HG02623 (cell line): ENCODE measurements around the gene GLP2R.
"Not testable (repeated sequence)": the region's sequence is repeated elsewhere in the genome, so short reads cannot be mapped to it uniquely, and the experiment has no call there.

ENCODE experiments used
- ATAC-seq: cut with Tn5 transposase; IDR thresholded peaks from one replicate; pipeline ENCODE4 v1.9.1; 2021; ENCODE audit warnings: moderate library complexity; ENCODE audit not compliant: unreplicated experiment

Gene GLP2R

GRCh38 chr17:9825641-9826150, at the start of gene GLP2R:
TSS of gene GLP2R (plus strand) at chr17:9825924. CDS start at chr17:9826064, 140 bp downstream.
- ATAC-seq, result no peak

DNA sequence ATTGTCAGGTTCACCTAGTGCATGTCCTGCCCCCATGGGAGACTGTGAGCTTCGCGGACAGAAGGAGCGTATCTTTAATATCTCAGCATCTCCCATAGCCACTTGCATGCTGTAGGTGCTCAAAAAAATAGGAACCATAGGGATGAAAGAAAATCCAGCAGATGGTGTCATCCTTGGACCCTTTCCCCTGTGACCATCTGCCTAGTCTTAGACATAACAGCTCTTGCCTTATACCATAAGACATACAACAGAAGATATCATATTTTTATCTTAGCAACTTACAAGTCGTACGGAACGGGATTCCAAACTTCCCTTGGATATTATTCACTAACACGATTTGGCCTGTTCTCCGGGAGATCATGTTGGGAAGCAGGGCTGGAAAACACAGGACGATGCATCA, 48.8 kb upstream of the GLP2R start:
- ATAC-seq, result no peak

DNA sequence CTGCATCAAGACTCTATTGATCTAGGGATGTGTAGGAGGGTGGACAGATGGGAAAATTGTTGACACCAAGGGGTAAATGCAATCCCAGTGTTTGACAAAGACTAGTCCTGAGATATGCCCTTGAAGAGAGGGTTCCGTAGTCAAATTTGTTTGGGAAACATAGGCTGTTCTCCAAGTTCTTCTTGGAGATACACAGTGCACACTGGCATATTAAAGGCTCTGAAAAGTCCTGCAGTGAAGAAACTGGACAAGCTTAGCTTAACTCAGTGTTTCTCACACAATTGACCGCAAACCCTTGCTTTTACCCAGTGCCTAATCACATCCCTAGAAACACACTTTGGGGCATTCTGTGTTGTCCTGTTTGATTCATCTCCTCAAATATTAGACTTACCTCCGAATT, 45.2 kb upstream of the GLP2R start:
- no peak for ATAC-seq

GRCh38 chr17:9783050-9783449, 42.7 kb upstream of the GLP2R start:
- no peak for ATAC-seq

GRCh38 chr17:9783465-9783864, 42.3 kb upstream of the GLP2R start:
- ATAC-seq, result not testable (repeated sequence)

DNA sequence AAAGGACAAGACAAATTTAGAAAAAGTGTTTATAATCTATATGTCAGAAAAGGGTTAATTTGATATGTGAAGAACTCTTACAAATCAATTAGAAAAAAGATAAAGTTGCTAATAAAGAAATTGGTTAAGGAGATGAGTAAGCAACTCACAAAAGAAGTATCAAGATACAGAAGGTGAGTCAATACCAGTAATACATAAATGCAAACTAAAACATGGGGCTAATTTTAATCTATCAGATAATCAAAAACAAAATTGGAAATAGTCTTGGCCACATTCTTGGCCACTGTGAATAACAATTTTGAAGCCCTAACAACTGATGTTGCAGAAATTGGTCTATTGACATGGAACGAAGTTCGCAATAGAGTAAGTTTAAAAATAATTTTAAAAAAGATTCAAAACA, 41.2 kb upstream of the GLP2R start:
- ATAC-seq, result no peak

DNA sequence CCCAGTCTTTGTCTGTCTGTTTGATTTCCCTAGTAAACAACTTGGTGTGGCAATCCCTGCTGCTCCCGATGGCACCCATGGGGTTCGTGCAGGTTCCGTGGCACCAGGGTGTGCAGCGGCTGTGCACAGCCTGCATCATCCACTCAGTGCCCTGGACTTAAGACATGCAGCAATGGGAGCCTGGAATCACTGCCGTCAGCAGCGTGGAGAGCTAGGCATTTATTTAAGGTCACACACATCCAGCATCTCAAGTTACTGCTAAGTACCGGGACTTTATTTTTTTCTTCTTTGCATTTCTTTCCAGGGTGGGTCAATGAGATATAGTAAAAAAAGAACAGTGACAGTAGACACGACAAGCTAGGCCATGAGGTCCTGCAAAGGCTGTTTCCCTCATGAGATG, 37.1 kb upstream of the GLP2R start:
- no peak for ATAC-seq

- ATAC-seq, result no peak
These were observed 35.4 kb upstream of the GLP2R start for GRCh38 chr17:9790316-9790715.

- ATAC-seq, result no peak
These were observed 34.5 kb upstream of the GLP2R start, which contains the start of gene DHRS7C for GRCh38 chr17:9790889-9791876. TSS of gene DHRS7C (minus strand) at chr17:9791592. CDS start at chr17:9791284, 308 bp downstream.

- ATAC-seq, result no peak
These were observed 33.4 kb upstream of the GLP2R start for GRCh38 chr17:9792181-9792840.

GRCh38 chr17:9798008-9798407, 27.7 kb upstream of the GLP2R start:
- ATAC-seq, result no peak

DNA sequence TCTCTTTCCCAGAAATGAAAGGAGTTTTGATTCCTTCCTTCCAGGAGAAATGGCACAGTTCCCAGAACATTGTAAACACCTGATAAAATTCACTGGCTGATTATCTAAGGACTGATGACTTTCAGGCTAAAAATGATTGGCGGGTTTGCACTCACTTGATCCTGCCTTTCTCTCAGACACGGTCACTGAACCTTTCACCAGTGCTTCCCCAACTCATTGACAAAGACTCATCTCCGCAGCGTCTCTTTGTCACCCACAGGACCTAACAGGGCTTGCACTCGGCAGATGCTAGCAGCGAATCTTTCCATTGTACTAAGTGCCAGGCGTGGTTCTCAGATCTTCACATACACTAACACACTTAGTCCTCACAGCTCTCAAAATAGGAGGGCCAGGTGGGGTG, 27.0 kb upstream of the GLP2R start:
- no peak for ATAC-seq

DNA sequence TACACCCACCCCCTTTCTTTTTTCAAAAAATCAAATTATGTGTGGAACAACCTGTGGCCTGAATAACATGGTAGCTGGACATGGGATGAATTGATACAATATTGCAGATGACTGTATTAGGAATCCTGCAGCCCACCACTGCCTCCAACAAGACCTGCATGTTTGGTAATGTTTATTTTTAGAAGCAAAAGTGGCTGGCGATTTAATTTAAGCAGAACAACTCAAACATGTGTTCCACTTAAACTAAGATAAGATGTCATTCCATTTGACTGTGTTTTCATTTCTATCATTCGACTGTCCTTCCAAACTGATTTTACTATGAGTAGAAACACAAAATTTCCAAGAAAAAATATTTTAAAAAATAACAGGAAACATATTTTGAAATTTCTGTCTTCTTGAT, 24.2 kb upstream of the GLP2R start:
- ATAC-seq, result no peak

GRCh38 chr17:9802294-9802693, 23.4 kb upstream of the GLP2R start:
- no peak for ATAC-seq

DNA sequence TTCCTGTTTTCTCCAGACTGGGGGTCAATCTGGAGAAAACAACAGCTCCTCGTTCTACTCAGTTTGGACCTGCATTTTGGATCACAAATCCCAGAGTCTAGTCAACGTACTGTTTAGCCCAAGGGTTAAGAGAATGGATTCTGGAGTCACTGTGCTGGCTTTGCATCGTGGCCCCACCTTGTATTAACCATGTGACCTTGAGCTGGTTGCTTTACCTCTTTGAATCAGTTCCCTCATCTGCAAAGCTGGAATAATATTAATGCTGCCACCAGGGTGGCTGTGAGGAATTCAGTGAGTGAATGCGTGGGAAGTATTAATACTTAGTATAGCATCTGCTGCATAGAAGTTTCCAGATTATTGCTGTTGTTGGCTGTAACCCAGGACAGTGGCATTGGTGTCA, 23.0 kb upstream of the GLP2R start:
- no peak for ATAC-seq

DNA sequence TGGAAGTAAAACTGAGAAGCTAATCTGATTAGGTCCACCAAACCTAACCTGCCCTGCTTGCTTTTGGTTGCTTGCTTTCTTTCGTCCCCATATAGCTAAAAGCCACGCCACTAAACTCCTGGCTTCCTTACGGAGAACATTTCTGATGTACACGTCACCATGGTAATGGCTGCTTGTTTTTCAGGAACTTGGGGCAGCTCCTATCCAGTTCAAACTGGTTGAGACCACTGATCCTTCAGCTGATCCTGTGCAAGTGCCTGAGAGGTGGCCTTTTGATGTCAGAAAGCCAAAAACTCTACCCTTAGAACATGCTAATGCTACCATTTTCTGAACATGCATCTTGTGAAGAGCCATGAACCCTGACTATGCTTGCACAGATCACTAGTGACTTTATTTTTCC, 20.0 kb upstream of the GLP2R start:
- no peak for ATAC-seq

DNA sequence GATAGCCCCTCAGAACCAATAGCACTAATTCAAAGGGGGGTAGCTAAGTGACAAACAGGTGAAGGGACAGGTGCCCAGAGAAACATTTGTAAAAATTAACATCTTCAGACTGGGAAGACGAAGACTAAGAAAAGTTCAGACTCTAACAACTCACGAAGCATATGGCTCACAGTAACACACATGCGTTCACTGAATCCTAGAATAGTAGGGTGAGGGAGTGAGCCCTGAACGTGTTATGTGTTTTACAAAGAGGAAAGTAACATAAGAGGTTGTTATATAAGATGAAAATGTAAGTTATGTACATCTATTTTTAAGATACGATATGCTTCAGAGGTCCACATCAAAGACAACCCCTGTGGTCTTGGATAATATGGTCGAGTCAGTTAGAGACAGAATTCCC, 19.0 kb upstream of the GLP2R start:
- no peak for ATAC-seq

DNA sequence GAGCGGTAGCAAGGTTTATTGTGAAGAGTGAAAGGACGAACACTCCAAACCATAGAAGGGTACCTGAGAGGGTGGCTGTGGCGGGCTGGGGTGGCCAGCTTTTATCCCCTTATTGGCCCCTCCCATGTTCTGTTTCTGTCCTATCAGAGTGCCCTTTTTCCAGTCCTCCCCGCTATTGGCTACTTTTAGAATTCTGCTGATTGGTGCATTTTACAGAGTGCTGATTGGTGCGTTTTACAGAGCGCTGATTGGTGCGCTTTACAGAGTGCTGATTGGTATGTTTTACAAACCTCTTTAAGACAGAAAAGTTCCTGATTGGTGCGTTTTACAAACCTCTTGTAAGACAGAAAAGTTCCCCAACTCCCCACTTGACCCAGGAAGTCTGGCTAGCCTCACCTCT, 16.3 kb upstream of the GLP2R start:
- no peak for ATAC-seq

DNA sequence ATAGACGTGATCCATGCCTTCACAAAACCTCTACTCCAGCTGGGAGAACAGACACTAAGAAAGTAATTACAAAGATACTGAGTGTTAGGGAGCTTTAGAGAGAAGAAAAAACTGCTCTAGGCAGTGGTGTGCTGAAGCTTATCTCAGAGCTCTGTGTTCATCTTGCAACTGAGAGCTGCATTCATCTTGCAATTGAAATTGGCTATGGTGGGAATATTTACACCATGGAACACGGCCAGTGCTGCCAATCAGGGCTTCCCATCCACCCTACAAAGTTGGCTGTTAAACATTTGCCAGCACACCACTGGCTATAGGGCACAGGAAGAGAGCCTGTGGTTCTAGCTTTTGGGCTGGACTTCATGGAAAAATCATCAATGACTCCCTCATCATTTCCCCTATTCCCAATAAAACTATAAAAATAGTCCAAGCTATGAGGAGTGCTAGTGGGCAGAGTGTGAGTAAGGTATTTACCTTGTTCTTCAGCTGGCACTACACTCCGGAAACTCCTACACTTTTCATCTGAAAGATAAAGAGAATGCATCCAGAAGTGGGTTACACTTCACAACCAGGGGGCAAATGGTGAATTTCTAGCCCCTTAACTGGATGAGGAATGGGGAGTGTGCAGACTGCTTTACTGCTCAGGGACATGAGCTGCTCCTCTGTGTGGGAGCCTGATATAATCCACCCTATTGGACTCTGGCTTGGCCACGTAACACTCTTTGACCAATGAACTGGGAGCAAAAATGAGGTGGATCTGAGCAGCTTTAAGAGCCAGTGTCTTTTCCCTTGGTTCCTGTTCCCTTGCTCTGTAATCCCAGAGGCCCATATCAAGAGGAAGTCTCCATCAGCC, 15.4 kb upstream of the GLP2R start:
- ATAC-seq, result no peak

DNA sequence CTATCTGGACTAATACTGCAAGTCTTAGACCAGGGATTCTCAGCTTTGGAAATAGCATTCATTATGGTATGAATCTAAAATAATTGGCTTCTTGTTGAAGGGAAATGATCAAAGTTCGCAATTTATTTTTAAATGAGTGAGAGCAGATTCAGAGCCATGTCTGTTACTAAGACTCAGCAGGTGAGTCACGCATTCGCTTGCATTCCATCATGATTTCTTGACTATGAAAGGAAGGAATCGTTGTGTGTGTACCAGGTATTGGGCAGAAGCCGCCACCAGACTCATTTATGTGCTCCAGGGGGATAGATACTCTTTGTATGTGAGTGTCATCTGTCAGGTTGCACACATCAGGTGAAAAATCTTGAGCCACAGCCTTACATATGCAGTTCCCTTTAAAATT, 14.6 kb upstream of the GLP2R start:
- ATAC-seq, result no peak

DNA sequence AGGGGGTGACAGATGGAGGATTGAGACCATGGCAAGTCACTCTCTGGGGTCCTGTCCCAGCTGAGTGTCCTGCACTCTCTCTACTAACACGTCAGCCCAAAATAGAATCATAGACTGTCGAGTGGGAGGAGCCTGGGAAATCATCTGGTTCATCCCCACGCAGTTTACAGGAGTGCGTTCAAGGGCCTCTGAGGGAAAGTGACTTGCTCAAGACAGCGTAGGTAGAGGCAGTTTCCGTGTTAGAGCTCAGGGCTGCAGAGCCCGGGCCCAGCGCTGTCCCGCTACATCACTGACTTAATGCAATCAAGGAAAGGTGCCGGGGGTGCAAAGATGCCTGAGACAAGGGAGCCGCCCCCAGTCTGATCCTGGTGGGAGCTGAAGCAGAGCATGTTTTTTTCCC, 14.2 kb upstream of the GLP2R start:
- ATAC-seq, result no peak
